Osteoblast (primary cell): ENCODE data around the gene FOS. TPM values are rescaled to one million over a fixed set of nuclear protein-coding genes. Genes with fewer than 3 reads are reported as not detected.

Source experiments
- DNase-seq: peaks from one replicate; pipeline ENCODE4 v3.0.0; 2011; ENCODE audit warnings: low spot score, mixed read lengths; ENCODE audit not compliant: insufficient read length; ENCODE audit errors: missing footprints
- H2AFZ ChIP-seq: 2 replicates; pipeline ENCODE4 v1.6.0; 2011; ENCODE audit warnings: mild to moderate bottlenecking, low read length
- H3K27ac ChIP-seq: 2 replicates; pipeline ENCODE4 v1.5.1; 2011; ENCODE audit warnings: mild to moderate bottlenecking, low read depth, low read length, moderate library complexity
- H3K27me3 ChIP-seq: 2 replicates; pipeline ENCODE4 v1.6.0; 2012; ENCODE audit warnings: mild to moderate bottlenecking, control low read depth, inconsistent platforms, low read length, moderate library complexity; ENCODE audit not compliant: insufficient read depth
- H3K36me3 ChIP-seq: 2 replicates; pipeline ENCODE4 v1.5.1; 2011; ENCODE audit warnings: mild to moderate bottlenecking, low read length, control low read depth, moderate library complexity; ENCODE audit not compliant: insufficient read depth
- H3K4me1 ChIP-seq: 2 replicates; pipeline ENCODE4 v1.5.1; 2011; ENCODE audit warnings: mild to moderate bottlenecking, low read length, control low read depth, moderate library complexity; ENCODE audit not compliant: insufficient read depth
- H3K4me2 ChIP-seq: 2 replicates; pipeline ENCODE4 v1.6.0; 2011; ENCODE audit warnings: mild to moderate bottlenecking, low read length; ENCODE audit not compliant: insufficient read depth
- H3K4me3 ChIP-seq: fragments of 200-600 bp; sonication (generic); 3 replicates; pipeline ENCODE4 v1.5.1; 2012; ENCODE audit warnings: mild to moderate bottlenecking, low read length, inconsistent platforms; ENCODE audit not compliant: insufficient read depth
- H3K79me2 ChIP-seq: 2 replicates; pipeline ENCODE4 v1.6.0; 2012; ENCODE audit warnings: mild to moderate bottlenecking, low read length, control low read depth, inconsistent platforms; ENCODE audit not compliant: insufficient read depth
- H3K9me3 ChIP-seq: 2 replicates; pipeline ENCODE4 v1.5.1; 2011; ENCODE audit warnings: low read depth, low read length, control low read depth
- H4K20me1 ChIP-seq: 2 replicates; pipeline ENCODE4 v1.6.0; 2012; ENCODE audit warnings: mild to moderate bottlenecking, low read length, control low read depth; ENCODE audit not compliant: insufficient read depth
- CTCF ChIP-seq: IDR thresholded peaks from 2 replicates; pipeline ENCODE4 v1.5.1; 2011; ENCODE audit warnings: mild to moderate bottlenecking, low read depth, low read length, moderate library complexity; ENCODE audit errors: extremely low read depth
- total RNA-seq: library from RNA; depleted of rRNA; stranded (reverse); fragments of >200 nt; gene quantifications from 2 replicates; pipeline ENCODE4 v1.2.3, GENCODE V29; 2012

The FOS gene
- total RNA-seq, 1 donor = 42.3 TPM

- Histone ChIP-seq H3K4me3 (no peak overlapping the region), H4K20me1 (peaks cover 13% of the 10 kb centered on the region), H3K9me3 (no peaks in the 10 kb centered on the region), H3K4me1 (peaks cover 6% of the 10 kb centered on the region), H2AFZ (no peak overlapping the region), H3K79me2 (peaks cover 10% of the 10 kb centered on the region), H3K4me2 (no peak overlapping the region), H3K27me3 (peaks cover 3% of the 10 kb centered on the region), H3K36me3 (peaks cover 15% of the 10 kb centered on the region), H3K27ac (no peak overlapping the region)
- DNase-seq = no peak
- no peak for TF ChIP-seq CTCF
These were observed 6.7 kb downstream of the FOS start for GRCh38 chr14:75285331-75285730.

- Histone ChIP-seq H3K4me2 (no peak overlapping the region), H3K4me1 (peaks cover 2% of the 10 kb centered on the region), H3K9me3 (no peaks in the 10 kb centered on the region), H3K27me3 (peaks cover 3% of the 10 kb centered on the region), H3K27ac (no peak overlapping the region), H4K20me1 (peaks cover 4% of the 10 kb centered on the region), H3K36me3 (peaks cover 6% of the 10 kb centered on the region), H3K79me2 (peaks cover under 1% of the 10 kb centered on the region), H2AFZ (no peak overlapping the region), H3K4me3 (no peak overlapping the region)
- no peak for TF ChIP-seq CTCF
- no peak for DNase-seq
These were observed 7.7 kb downstream of the FOS start for GRCh38 chr14:75286313-75286712.

GRCh38 chr14:75289840-75290388, 11.3 kb downstream of the FOS start:
- Histone ChIP-seq H3K27me3 (peaks cover 3% of the 10 kb centered on the region), H3K36me3 (no peaks in the 10 kb centered on the region), H3K79me2 (no peaks in the 10 kb centered on the region), H3K27ac (no peak overlapping the region), H3K4me2 (no peak overlapping the region), H3K9me3 (no peaks in the 10 kb centered on the region), H4K20me1 (no peaks in the 10 kb centered on the region), H3K4me3 (no peak overlapping the region), H3K4me1 (peaks cover 7% of the 10 kb centered on the region), H2AFZ (no peak overlapping the region)
- no peak for TF ChIP-seq CTCF
- no peak for DNase-seq

DNA sequence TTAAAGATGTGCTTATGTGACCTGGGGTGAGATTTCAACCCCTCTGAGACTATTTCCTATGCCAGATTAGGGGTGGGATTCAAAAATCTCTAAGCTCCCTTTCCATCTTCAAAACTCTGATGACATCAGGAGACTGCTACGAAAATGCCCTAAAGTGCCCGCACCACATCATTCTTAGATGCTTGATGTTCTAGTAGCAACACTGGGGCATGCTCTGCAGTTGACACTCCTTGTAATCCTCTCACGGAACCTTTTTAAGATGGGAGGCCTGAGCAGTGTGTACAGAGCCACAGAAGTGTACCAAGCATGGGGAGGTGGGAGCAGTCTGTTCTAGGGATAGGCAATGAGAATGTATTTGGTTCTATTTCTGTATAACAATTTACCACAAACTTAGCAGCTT, 12.2 kb downstream of the FOS start:
- Histone ChIP-seq H3K79me2 (no peaks in the 10 kb centered on the region), H3K9me3 (no peaks in the 10 kb centered on the region), H3K4me3 (no peak overlapping the region), H3K27ac (no peak overlapping the region), H3K4me2 (no peak overlapping the region), H4K20me1 (no peaks in the 10 kb centered on the region), H3K4me1 (peaks cover 15% of the 10 kb centered on the region), H3K36me3 (no peaks in the 10 kb centered on the region), H2AFZ (no peak overlapping the region), H3K27me3 (peaks cover 3% of the 10 kb centered on the region)
- TF ChIP-seq CTCF = no peak
- no peak for DNase-seq
